SK-N-SH (cell line): Measurements from ENCODE around the gene BRINP1. TPM values are rescaled to one million over a fixed set of nuclear protein-coding genes. Genes with fewer than 3 reads are reported as not detected.

ENCODE experiments used
- CTCF ChIA-PET: fragments of 300-600, 350-600 bp; formaldehyde crosslinking; extraction: SDS; loops from one replicate; lab custom pipeline; 2021; lab: Yijun Ruan, JAX
- POLR2A ChIA-PET: fragments of 350-600 bp; sonication (Branson Sonifier 250); formaldehyde crosslinking; extraction: SDS; loops from one replicate; lab custom pipeline; 2020; ENCODE audit warnings: antibody characterized with exemption, inconsistent platforms; lab: Yijun Ruan, JAX
- DNase-seq: peaks from one replicate; pipeline ENCODE4 v3.0.0; 2012
- H2AFZ ChIP-seq: fragments of 200-600 bp; sonication (generic); 2 replicates; pipeline ENCODE4 v1.8.1; 2016; ENCODE audit warnings: antibody characterized with exemption, mild to moderate bottlenecking, low read depth
- H3F3A ChIP-seq: fragments of 200-600 bp; sonication (generic); replicated peaks from 2 replicates; pipeline ENCODE3; 2016; ENCODE audit warnings: antibody characterized with exemption, mild to moderate bottlenecking; ENCODE audit not compliant: insufficient read depth
- H3K27ac ChIP-seq, 2 experiments: fragments of 200-500 bp in 1 of 2; fragments of 200-600 bp in 1 of 2; sonication (Bioruptor generic) in 1 of 2; sonication (generic), shearing (Covaris generic) in 1 of 2; 2 replicates each; pipeline versions ENCODE4 v1.5.1 to v1.6.1; 2014 to 2016; ENCODE audit warnings: low read depth in 2 of 2, inconsistent platforms in 1 of 2, low read length in 1 of 2, mild to moderate bottlenecking in 1 of 2, mixed read lengths in 1 of 2
- H3K27me3 ChIP-seq: fragments of 200-600 bp; sonication (generic), shearing (Covaris generic); 2 replicates; pipeline ENCODE4 v1.6.1; 2016; ENCODE audit warnings: mixed run types; ENCODE audit not compliant: insufficient read depth
- H3K36me3 ChIP-seq, 2 experiments: fragments of 200-500 bp in 1 of 2; fragments of 200-600 bp in 1 of 2; sonication (Bioruptor generic) in 1 of 2; sonication (generic) in 1 of 2; replicated peaks in 1 of 2; 2 replicates each; pipeline versions ENCODE3 to v1.5.1; 2014 to 2016; ENCODE audit warnings: low read length in 1 of 2, mild to moderate bottlenecking in 1 of 2; ENCODE audit not compliant: insufficient read depth in 2 of 2, control insufficient read depth in 1 of 2
- H3K4me1 ChIP-seq, 2 experiments: fragments of 200-500 bp in 1 of 2; fragments of 200-600 bp in 1 of 2; sonication (Bioruptor generic) in 1 of 2; sonication (generic), shearing (Covaris generic) in 1 of 2; 2 replicates each; pipeline versions ENCODE4 v1.5.1 to v1.6.1; 2014 to 2016; ENCODE audit warnings: low read depth in 1 of 2, low read length in 1 of 2, mixed run types in 1 of 2; ENCODE audit not compliant: insufficient read depth in 2 of 2, control insufficient read depth in 1 of 2
- H3K4me2 ChIP-seq: fragments of 200-600 bp; sonication (generic), shearing (Covaris generic); 2 replicates; pipeline ENCODE4 v1.6.1; 2017; ENCODE audit warnings: mixed run types
- H3K4me3 ChIP-seq, 2 experiments: fragments of 200-500 bp in 1 of 2; fragments of 200-600 bp in 1 of 2; sonication (Bioruptor generic) in 1 of 2; sonication (generic), shearing (Covaris generic) in 1 of 2; 2 replicates each; pipeline versions ENCODE4 v1.5.1 to v1.8.1; 2014 to 2016; ENCODE audit warnings: low read depth in 2 of 2, inconsistent platforms in 1 of 2, low read length in 1 of 2, mild to moderate bottlenecking in 1 of 2, mixed read lengths in 1 of 2, moderate library complexity in 1 of 2
- H3K79me2 ChIP-seq: fragments of 200-600 bp; sonication (generic); 2 replicates; pipeline ENCODE4 v1.8.1; 2017; ENCODE audit warnings: mild to moderate bottlenecking; ENCODE audit not compliant: insufficient read depth
- H3K9ac ChIP-seq: fragments of 200-600 bp; sonication (generic); 2 replicates; pipeline ENCODE4 v1.6.1; 2017; ENCODE audit warnings: mixed run types
- H3K9me2 ChIP-seq: fragments of 200-600 bp; sonication (generic); 2 replicates; pipeline ENCODE4 v1.6.1; 2017; ENCODE audit warnings: mixed run types
- H3K9me3 ChIP-seq: fragments of 200-600 bp; sonication (generic); 2 replicates; pipeline ENCODE4 v1.6.1; 2017; ENCODE audit warnings: mixed run types, mild to moderate bottlenecking, moderate library complexity
- H4K20me1 ChIP-seq: fragments of 200-600 bp; sonication (generic); 2 replicates; pipeline ENCODE4 v1.6.1; 2017; ENCODE audit warnings: mild to moderate bottlenecking, mixed run types; ENCODE audit not compliant: insufficient read depth
- EP300 ChIP-seq, 2 experiments: IDR thresholded peaks; 2 replicates each; pipeline versions ENCODE4 v1.4.0 to v1.6.1; 2012; ENCODE audit warnings: borderline replicate concordance in 1 of 2, low read depth in 1 of 2, low read length in 1 of 2
- FOXM1 ChIP-seq: IDR thresholded peaks from 2 replicates; pipeline ENCODE4 v1.4.0; 2012; ENCODE audit warnings: low read depth, mild to moderate bottlenecking
- GATA2 ChIP-seq: sonication (generic); formaldehyde crosslinking; IDR thresholded peaks from 2 replicates; pipeline ENCODE4 v1.5.0; 2020; ENCODE audit warnings: mild to moderate bottlenecking, missing genetic modification reagents
- MXI1 ChIP-seq: IDR thresholded peaks from 2 replicates; pipeline ENCODE4 v1.6.1; 2012; ENCODE audit warnings: mild to moderate bottlenecking, low read depth, low read length, improper control_type of control experiment
- NFIC ChIP-seq: IDR thresholded peaks from 2 replicates; pipeline ENCODE4 v1.4.0; 2012; ENCODE audit warnings: borderline replicate concordance
- POLR2AphosphoS5 ChIP-seq: IDR thresholded peaks from 2 replicates; pipeline ENCODE4 v1.6.1; 2012; ENCODE audit warnings: low read depth, low read length
- RAD21 ChIP-seq: IDR thresholded peaks from 2 replicates; pipeline ENCODE4 v1.6.1; 2012; ENCODE audit warnings: mild to moderate bottlenecking, low read length
- RFX5 ChIP-seq: IDR thresholded peaks from 2 replicates; pipeline ENCODE4 v1.6.1; 2012; ENCODE audit warnings: mild to moderate bottlenecking, improper control_type of control experiment, low read length
- RXRA ChIP-seq: IDR thresholded peaks from 2 replicates; pipeline ENCODE4 v1.4.0; 2012; ENCODE audit warnings: low read depth, mild to moderate bottlenecking, borderline replicate concordance
- SIN3A ChIP-seq: IDR thresholded peaks from 2 replicates; pipeline ENCODE4 v1.6.1; 2012; ENCODE audit warnings: low read depth, mild to moderate bottlenecking, low read length, moderate library complexity, borderline replicate concordance
- SMC3 ChIP-seq: IDR thresholded peaks from 2 replicates; pipeline ENCODE4 v1.6.1; 2012; ENCODE audit warnings: low read depth, low read length, improper control_type of control experiment
- TAF1 ChIP-seq: IDR thresholded peaks from 2 replicates; pipeline ENCODE4 v1.6.1; 2012; ENCODE audit warnings: low read depth, mild to moderate bottlenecking, low read length, moderate library complexity, borderline replicate concordance
- TEAD4 ChIP-seq: IDR thresholded peaks from 2 replicates; pipeline ENCODE4 v1.4.0; 2012; ENCODE audit warnings: mild to moderate bottlenecking, borderline replicate concordance; ENCODE audit not compliant: insufficient read depth
- USF2 ChIP-seq: fragments of 150-350 bp; IDR thresholded peaks from 2 replicates; pipeline ENCODE4 v1.6.1; 2017; ENCODE audit warnings: antibody characterized with exemption, low read length, low read depth, borderline replicate concordance
- whole genome bisulfite sequencing: methylation state at CpG from one replicate; pipeline ENCODE4 v1.1.6; 2017; ENCODE audit warnings: low lambda C conversion rate; 5-methylcytosine and 5-hydroxymethylcytosine counted together
- polyA plus RNA-seq, 3 experiments: library from polyadenylated mRNA; depleted of rRNA; stranded (reverse); fragments of >200 nt; gene quantifications; 2 replicates each; pipeline ENCODE4 v1.2.3, GENCODE V29; 2012
- TF ChIP-seq, protein P1 (sequence below): IDR thresholded peaks from 2 replicates; pipeline ENCODE4 v1.6.1; 2012; ENCODE audit warnings: mild to moderate bottlenecking, low read depth, low read length, moderate library complexity
- TF ChIP-seq, protein P2 (sequence below): IDR thresholded peaks from 2 replicates; pipeline ENCODE4 v1.4.0; 2012; ENCODE audit warnings: low read depth

Gene BRINP1
- polyA plus RNA-seq, 1 of the 3 experiments (the other 2 are of a cell fraction) = 0.41 TPM

GRCh38 chr9:119268985-119269384 is 100.2 kb downstream of the BRINP1 start:
- Histone ChIP-seq H3K9me2 (no peaks in the 10 kb centered on the region), H3K79me2 (no peaks in the 10 kb centered on the region), H3K27ac (no peak overlapping the region), H2AFZ (no peak overlapping the region), H3K4me1 (no peaks in the 10 kb centered on the region), H3K4me3 (no peak overlapping the region), H3K9ac (no peak overlapping the region), H3K36me3 (no peaks in the 10 kb centered on the region), H3K4me2 (no peak overlapping the region), H3F3A (no peaks in the 10 kb centered on the region), H3K27me3 (no peaks in the 10 kb centered on the region), H3K9me3 (no peaks in the 10 kb centered on the region), H4K20me1 (no peaks in the 10 kb centered on the region)
- ChIA-PET CTCF (interaction anchor here (1.2 kb wide), 1 partner anchor 673 kb away, joined by 3 read pairs; no protein-coding TSS in a partner anchor), POLR2A (no interaction called here)
- no peak for DNase-seq
- 35% methylated on average over 3 of the region's 3 CpGs for WGBS
- TF ChIP-seq USF2 (no peak), MXI1 (no peak), NFIC (no peak), TAF1 (no peak), SMC3 (no peak), RXRA (no peak), TEAD4 (no peak), EP300 (IDR thresholded peaks at IDR 0.05; ENCODE audit: borderline replicate concordance in 1 of 2, low read depth in 1 of 2, low read length in 1 of 2) (no peak)
- TF ChIP-seq, protein P1, sequence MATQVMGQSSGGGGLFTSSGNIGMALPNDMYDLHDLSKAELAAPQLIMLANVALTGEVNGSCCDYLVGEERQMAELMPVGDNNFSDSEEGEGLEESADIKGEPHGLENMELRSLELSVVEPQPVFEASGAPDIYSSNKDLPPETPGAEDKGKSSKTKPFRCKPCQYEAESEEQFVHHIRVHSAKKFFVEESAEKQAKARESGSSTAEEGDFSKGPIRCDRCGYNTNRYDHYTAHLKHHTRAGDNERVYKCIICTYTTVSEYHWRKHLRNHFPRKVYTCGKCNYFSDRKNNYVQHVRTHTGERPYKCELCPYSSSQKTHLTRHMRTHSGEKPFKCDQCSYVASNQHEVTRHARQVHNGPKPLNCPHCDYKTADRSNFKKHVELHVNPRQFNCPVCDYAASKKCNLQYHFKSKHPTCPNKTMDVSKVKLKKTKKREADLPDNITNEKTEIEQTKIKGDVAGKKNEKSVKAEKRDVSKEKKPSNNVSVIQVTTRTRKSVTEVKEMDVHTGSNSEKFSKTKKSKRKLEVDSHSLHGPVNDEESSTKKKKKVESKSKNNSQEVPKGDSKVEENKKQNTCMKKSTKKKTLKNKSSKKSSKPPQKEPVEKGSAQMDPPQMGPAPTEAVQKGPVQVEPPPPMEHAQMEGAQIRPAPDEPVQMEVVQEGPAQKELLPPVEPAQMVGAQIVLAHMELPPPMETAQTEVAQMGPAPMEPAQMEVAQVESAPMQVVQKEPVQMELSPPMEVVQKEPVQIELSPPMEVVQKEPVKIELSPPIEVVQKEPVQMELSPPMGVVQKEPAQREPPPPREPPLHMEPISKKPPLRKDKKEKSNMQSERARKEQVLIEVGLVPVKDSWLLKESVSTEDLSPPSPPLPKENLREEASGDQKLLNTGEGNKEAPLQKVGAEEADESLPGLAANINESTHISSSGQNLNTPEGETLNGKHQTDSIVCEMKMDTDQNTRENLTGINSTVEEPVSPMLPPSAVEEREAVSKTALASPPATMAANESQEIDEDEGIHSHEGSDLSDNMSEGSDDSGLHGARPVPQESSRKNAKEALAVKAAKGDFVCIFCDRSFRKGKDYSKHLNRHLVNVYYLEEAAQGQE = no peak

GRCh38 chr9:119264165-119264564 is 105.1 kb downstream of the BRINP1 start:
- Histone ChIP-seq H4K20me1 (no peaks in the 10 kb centered on the region), H2AFZ (no peak overlapping the region), H3K4me3 (no peak overlapping the region), H3K9me2 (no peaks in the 10 kb centered on the region), H3K9ac (no peak overlapping the region), H3K79me2 (no peaks in the 10 kb centered on the region), H3F3A (no peaks in the 10 kb centered on the region), H3K27ac (no peak overlapping the region), H3K27me3 (no peaks in the 10 kb centered on the region), H3K36me3 (no peaks in the 10 kb centered on the region), H3K4me2 (no peak overlapping the region), H3K9me3 (no peaks in the 10 kb centered on the region), H3K4me1 (no peaks in the 10 kb centered on the region)
- CTCF ChIA-PET = no interaction called here
- DNase-seq = no peak
- WGBS = 26% methylated on average over 3 of the region's 3 CpGs
- TF ChIP-seq MXI1 (no peak), FOXM1 (no peak), NFIC (no peak), RFX5 (no peak), GATA2 (no peak), EP300 (IDR thresholded peaks at IDR 0.05; ENCODE audit: borderline replicate concordance in 1 of 2, low read depth in 1 of 2, low read length in 1 of 2) (no peak), SIN3A (no peak), POLR2AphosphoS5 (no peak), RAD21 (no peak)
- TF ChIP-seq, protein P2, sequence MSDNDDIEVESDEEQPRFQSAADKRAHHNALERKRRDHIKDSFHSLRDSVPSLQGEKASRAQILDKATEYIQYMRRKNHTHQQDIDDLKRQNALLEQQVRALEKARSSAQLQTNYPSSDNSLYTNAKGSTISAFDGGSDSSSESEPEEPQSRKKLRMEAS = no peak
- POLR2A ChIA-PET = no interaction called here
